ENCODE measurements around the gene C1orf105. TPM values are rescaled to one million over a fixed set of nuclear protein-coding genes. Genes with fewer than 3 reads are reported as not detected.

The C1orf105 gene
- total and polyA plus RNA-seq, 10 of the 15 experiments (the other 5 are each of a cell fraction or from before 2014, with no cell fraction given): not detected

GRCh38 chr1:172453607-172454006 is 33.1 kb downstream of the C1orf105 start:
- intact Hi-C loops (cut with micrococcal nuclease; ENCODE audit: unreplicated experiment): loop anchor here (10.0 kb wide), 1 partner anchor 131 kb away; no protein-coding TSS in a partner anchor
- SMC1A ChIA-PET (ENCODE audit: uncharacterized antibody, unreplicated experiment): interaction anchor here (1.1 kb wide), 1 partner anchor 9 kb away, joined by 3 read pairs; no protein-coding TSS in a partner anchor

GRCh38 chr1:172455451-172455850 is 35.0 kb downstream of the C1orf105 start:
- no peak for FAIRE-seq
- ChIA-PET CTCF (no interaction called here), RAD21 (ENCODE audit: unreplicated experiment) (no interaction called here), POLR2A (no interaction called here), SMC1A (ENCODE audit: uncharacterized antibody, unreplicated experiment) (no interaction called here)
- H3K4me1 ChIP-seq (ENCODE audit: control insufficient read depth, insufficient read depth, low read length): no peaks in the 10 kb centered on the region
- no peaks in the 10 kb centered on the region for H3K79me2 ChIP-seq (ENCODE audit: control insufficient read depth, insufficient read depth, low read length)
- no peaks in the 10 kb centered on the region for H4K20me1 ChIP-seq (ENCODE audit: control insufficient read depth, insufficient read depth)
- H2AFZ ChIP-seq (ENCODE audit: control insufficient read depth, low read depth, low read length): no peak overlapping the region
- intact Hi-C loops (cut with micrococcal nuclease; ENCODE audit: unreplicated experiment) (loop anchor here (10.0 kb wide), 1 partner anchor 129 kb away; no protein-coding TSS in a partner anchor), in situ Hi-C loops (cut with MboI) (no loop called here)
- no peak overlapping the region for H3K9ac ChIP-seq (ENCODE audit: control insufficient read depth, insufficient read depth, low read length)
- no peaks in the 10 kb centered on the region for H3K36me3 ChIP-seq (ENCODE audit: control insufficient read depth in 2 of 2, insufficient read depth in 2 of 2, low read length in 1 of 2)
- peaks cover 0 to 3% of the 10 kb centered on the region in 2 experiments for H3K27me3 ChIP-seq (replicated peaks in 1 of 2; ENCODE audit: control insufficient read depth in 2 of 2, insufficient read depth in 2 of 2, low read length in 1 of 2)
- H3K27ac ChIP-seq (ENCODE audit: control insufficient read depth, insufficient read depth): no peak overlapping the region
- no peak for DNase-seq (ENCODE audit: low read depth, low spot score)
- H3K4me2 ChIP-seq (ENCODE audit: control insufficient read depth, insufficient read depth): no peak overlapping the region
- no peak overlapping the region for H3K4me3 ChIP-seq
- BruUV-seq (replicated peaks): no TSS peak
- 0% methylated on average over 1 of the region's 1 CpG for WGBS (ENCODE audit: insufficient coverage, insufficient replicate concordance, low lambda C conversion rate, missing lambda C conversion rate)
- no peak for ATAC-seq
- H3K9me3 ChIP-seq (replicated peaks; ENCODE audit: control insufficient read depth, insufficient read depth, low read length): no peaks in the 10 kb centered on the region
- no peak for TF ChIP-seq IKZF1 (conservative IDR thresholded peaks at IDR 0.05)
- no peak for TF ChIP-seq MEF2B (IDR thresholded peaks at IDR 0.05; ENCODE audit: partially characterized antibody, poor library complexity, severe bottlenecking)
- TF ChIP-seq FOXM1 (IDR thresholded peaks at IDR 0.05; ENCODE audit: low read depth, low read length): no peak
- no peak for TF ChIP-seq CHD4 (IDR thresholded peaks at IDR 0.05)
- no peak for TF ChIP-seq RELA (IDR thresholded peaks at IDR 0.05; ENCODE audit: borderline replicate concordance, partially characterized antibody)
- no peak for TF ChIP-seq ZNF687 (IDR thresholded peaks at IDR 0.05)
- no peak for TF ChIP-seq SP1 (IDR thresholded peaks at IDR 0.05; ENCODE audit: low read depth, low read length)
- TF ChIP-seq TBL1XR1 (IDR thresholded peaks at IDR 0.05; ENCODE audit: low read depth, low read length): no peak
- TF ChIP-seq NR2F1 (conservative IDR thresholded peaks at IDR 0.05): no peak
- TF ChIP-seq CREB1 (IDR thresholded peaks at IDR 0.05; ENCODE audit: low read depth): no peak

More at GRCh38 chr1:172453607-172454006, 33.1 kb downstream of the C1orf105 start:
- H3K9ac ChIP-seq (ENCODE audit: control insufficient read depth, insufficient read depth, low read length): no peak overlapping the region
- DNase-seq (ENCODE audit: low read depth, low spot score): no peak
- no peaks in the 10 kb centered on the region for H3K4me1 ChIP-seq (ENCODE audit: control insufficient read depth, insufficient read depth, low read length)
- H4K20me1 ChIP-seq (ENCODE audit: control insufficient read depth, insufficient read depth): no peaks in the 10 kb centered on the region
- RAD21 ChIA-PET (ENCODE audit: unreplicated experiment): interaction anchor here (0.8 kb wide), 1 partner anchor 264 kb away, joined by 3 read pairs; no protein-coding TSS in a partner anchor
- no peak overlapping the region for H2AFZ ChIP-seq (ENCODE audit: control insufficient read depth, low read depth, low read length)
- no peaks in the 10 kb centered on the region for H3K9me3 ChIP-seq (replicated peaks; ENCODE audit: control insufficient read depth, insufficient read depth, low read length)
- no peak for FAIRE-seq
- H3K4me2 ChIP-seq (ENCODE audit: control insufficient read depth, insufficient read depth): no peak overlapping the region
- BruUV-seq (replicated peaks): no TSS peak
- CTCF ChIA-PET: interaction anchor here (1.9 to 5.9 kb wide), 3 partner anchors 9 to 266 kb away, joined by 7 to 48 read pairs (median 12); partner anchors contain the start of gene PIGC
- H3K36me3 ChIP-seq (ENCODE audit: control insufficient read depth in 2 of 2, insufficient read depth in 2 of 2, low read length in 1 of 2): no peaks in the 10 kb centered on the region
- H3K27ac ChIP-seq (ENCODE audit: control insufficient read depth, insufficient read depth): no peak overlapping the region
- peaks cover 0 to 3% of the 10 kb centered on the region in 2 experiments for H3K27me3 ChIP-seq (replicated peaks in 1 of 2; ENCODE audit: control insufficient read depth in 2 of 2, insufficient read depth in 2 of 2, low read length in 1 of 2)
- 0% methylated on average over 1 of the region's 1 CpG for WGBS (ENCODE audit: insufficient coverage, insufficient replicate concordance, low lambda C conversion rate, missing lambda C conversion rate)
- POLR2A ChIA-PET: no interaction called here
- H3K79me2 ChIP-seq (ENCODE audit: control insufficient read depth, insufficient read depth, low read length): no peaks in the 10 kb centered on the region
- in situ Hi-C loops (cut with MboI): loop anchor here (5.0 kb wide), 1 partner anchor 264 kb away; no protein-coding TSS in a partner anchor
- no peak overlapping the region for H3K4me3 ChIP-seq
- no peak for ATAC-seq
- no peak for TF ChIP-seq STAT1 (conservative IDR thresholded peaks at IDR 0.05)
- TF ChIP-seq MAX (IDR thresholded peaks at IDR 0.05; ENCODE audit: low read depth, low read length): no peak
- TF ChIP-seq ETV6 (conservative IDR thresholded peaks at IDR 0.05 in 1 of 2, IDR thresholded peaks at IDR 0.05 in 1 of 2; ENCODE audit: borderline replicate concordance in 1 of 2, low read depth in 1 of 2): no peak
- TF ChIP-seq CBFB (IDR thresholded peaks at IDR 0.05; ENCODE audit: low read depth): no peak
- no peak for TF ChIP-seq SREBF2 (IDR thresholded peaks at IDR 0.05; ENCODE audit: low read length)
- TF ChIP-seq KAT2A (conservative IDR thresholded peaks at IDR 0.05; ENCODE audit: control insufficient read depth, low read depth, low read length): no peak
- no peak for TF ChIP-seq RB1 (IDR thresholded peaks at IDR 0.05; ENCODE audit: borderline replicate concordance)
- no peak for TF ChIP-seq SMAD1 (IDR thresholded peaks at IDR 0.05; ENCODE audit: low read depth, partially characterized antibody)
- TF ChIP-seq CEBPB (IDR thresholded peaks at IDR 0.05; ENCODE audit: borderline replicate concordance in 1 of 2, low read depth in 2 of 2, low read length in 2 of 2): no peak
- TF ChIP-seq TBL1XR1 (IDR thresholded peaks at IDR 0.05; ENCODE audit: low read depth, low read length): no peak

All from GM12878 (cell line).